HK-2 (cell line): ENCODE measurements around the gene DAZAP2.
A peak's percentile ranks its signal among the peaks of the same experiment; 100 is the strongest.

Source experiments
- DNase-seq: peaks from one replicate; pipeline ENCODE4 v3.0.0-alpha.2; 2018; ENCODE audit not compliant: unreplicated experiment

The DAZAP2 gene, protein sequence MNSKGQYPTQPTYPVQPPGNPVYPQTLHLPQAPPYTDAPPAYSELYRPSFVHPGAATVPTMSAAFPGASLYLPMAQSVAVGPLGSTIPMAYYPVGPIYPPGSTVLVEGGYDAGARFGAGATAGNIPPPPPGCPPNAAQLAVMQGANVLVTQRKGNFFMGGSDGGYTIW

DNA sequence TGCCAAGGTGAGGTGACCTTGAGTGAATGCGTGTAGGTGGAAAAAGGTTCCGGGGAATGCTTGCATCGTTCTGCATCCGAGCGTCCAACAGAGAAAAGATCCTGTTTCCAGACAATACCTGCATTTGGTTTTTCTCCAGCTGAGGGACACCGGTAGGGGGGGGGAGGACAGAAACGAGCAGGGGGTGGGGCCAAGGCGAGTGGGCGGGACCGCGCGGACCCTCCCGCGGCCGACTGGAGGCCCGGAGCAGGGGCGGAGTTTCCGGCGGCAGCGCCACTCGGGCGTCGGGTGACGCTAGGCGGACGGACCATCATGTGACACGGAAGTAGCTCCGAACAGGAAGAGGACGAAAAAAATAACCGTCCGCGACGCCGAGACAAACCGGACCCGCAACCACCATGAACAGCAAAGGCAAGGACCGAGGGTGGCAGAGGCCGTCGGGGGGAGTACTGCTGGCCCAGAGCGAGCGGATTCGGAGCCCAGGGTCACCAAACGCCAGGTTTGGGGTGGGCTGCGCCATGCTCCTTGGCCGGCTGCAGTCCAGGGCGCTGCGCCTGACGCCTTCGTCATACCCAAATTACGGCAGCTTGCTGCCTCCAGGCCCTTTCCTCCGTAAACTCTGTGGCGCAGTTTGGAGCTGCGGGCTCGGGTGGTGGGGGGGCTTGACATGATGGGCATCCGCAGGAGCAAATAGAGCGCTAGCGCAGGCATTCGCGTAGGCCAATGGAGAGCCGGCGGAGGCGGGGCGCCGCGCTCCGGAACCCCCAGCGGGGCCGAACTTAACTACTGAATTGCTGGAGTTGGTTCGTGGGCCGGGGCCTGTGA lies at the start of gene DAZAP2:
Gene DAZAP2 (plus strand): TSS at position 317 of the 825 bp plus-strand sequence. CDS start 82 bp downstream, at position 399.
- DNase-seq, result peak; percentile 94

DNA sequence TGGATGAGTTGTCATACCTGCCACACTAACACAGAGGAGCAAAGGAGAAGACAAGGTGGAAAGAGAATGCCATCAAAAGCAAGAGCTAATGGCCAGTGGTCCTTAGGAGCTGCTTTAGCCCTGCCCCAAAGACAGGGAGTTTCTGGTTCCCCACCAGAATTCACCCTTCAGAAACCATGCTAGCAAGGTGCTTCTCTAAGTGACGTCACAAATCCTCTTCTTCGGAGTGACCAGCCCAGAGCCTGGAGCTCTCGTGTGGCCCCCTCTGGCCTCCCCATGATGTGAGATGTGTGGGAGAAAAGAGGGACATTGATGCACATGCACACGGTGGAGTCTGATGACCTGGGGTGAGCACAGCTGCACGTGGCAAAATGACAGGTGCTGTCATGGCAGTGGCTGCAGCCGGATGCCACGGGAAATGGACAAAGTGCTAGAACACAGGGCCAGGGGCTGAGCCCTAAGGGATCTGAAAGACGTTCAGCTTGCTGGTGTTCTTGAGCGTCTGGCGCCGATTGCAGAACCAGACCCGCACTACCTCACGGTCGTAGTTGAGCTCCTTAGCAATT lies 48.8 kb upstream of the DAZAP2 start:
- DNase-seq, result no peak

DNA sequence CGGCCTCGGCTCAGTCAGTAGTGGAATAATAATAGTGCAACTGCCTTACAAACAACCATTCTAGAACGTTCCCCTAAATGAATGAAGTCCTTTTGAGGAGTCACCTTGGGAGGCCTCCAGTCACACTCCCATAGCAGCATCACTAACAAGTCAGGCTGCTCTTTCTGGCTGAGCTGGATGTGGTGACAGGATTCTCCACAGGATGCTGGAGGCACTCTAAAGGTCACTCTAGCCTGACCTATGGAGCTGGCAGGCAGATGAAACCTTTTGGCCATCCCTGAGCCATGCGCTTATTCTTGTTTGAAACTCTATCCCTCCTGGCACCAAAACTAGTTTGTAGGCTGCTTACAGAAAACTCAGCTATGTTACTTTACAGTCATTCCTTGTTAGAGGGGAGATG lies 47.8 kb upstream of the DAZAP2 start:
- DNase-seq, result no peak

DNA sequence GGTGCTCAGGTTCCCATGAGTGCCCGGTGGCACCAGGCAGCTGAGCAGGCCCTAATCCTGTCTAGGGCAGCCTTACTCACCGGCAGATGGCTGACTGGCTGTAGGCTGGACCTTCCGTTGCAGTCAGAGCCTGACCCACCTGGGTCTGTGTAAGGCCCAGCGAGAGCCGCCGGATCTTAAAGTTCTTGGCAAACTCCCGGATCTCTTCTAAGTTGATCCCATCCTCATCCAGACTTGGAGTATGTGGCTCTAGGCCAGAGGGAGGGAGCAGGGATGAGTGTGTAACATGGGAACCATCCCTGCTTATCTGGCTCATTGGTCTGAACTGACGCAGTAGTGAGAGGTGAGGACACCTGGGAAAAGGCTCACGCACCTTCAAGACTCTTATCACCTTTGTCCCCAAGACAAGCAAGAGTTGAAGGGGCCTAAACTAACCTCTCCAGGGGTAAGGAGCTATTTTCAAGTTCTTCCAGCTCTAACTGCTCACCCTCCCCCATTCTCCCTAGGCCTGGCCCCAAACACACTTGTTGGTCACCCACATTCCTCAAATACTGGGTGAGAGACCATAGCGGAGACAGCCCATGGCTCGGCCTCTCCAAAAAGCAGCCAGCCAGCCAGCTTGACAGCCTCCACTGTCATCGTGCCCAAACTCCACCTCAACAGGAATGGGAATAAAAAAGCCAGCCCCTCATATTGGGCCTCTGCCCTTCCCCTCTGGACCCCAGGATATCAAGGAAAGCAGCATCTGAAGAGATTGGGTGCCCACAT lies 46.9 kb upstream of the DAZAP2 start:
- no peak for DNase-seq

DNA sequence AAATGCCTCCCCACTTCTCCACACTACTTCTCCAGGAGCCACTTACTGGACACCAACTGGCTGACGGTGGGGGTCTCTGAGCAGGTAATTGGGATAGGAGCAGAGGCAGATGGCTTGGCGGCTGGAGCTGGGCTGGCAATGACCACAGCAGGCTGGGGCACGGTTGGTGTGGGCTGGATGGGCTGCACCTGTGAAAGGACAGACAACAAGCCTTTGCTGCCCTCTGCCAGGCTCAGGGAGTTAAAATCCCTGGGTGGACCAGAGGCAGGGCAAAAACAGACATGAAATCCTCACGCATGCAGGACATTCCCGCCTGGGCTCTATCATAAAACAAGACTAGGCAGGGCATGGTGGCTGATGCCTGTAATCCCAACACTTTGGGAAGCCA lies 46.3 kb upstream of the DAZAP2 start:
- no peak for DNase-seq

DNA sequence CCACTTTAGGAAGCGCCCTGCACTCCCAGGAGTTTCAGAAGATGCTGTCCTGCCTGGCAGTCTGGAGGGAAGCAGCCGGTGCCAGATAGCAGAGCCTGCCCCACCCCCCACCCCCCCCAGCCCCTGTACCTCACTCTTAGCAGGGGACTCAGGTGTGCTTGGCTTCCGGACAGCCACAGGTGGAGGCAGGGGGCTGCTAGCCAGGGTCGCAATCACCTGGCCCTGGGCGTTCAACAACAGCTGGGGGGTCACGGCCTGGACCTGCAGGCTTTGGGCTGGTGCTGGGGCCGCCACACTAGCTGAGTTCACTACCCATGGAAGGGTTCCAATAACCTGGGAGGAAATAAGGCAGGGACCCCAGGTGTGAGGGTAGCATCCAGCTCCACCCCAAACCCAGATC lies 42.8 kb upstream of the DAZAP2 start:
- no peak for DNase-seq

DNA sequence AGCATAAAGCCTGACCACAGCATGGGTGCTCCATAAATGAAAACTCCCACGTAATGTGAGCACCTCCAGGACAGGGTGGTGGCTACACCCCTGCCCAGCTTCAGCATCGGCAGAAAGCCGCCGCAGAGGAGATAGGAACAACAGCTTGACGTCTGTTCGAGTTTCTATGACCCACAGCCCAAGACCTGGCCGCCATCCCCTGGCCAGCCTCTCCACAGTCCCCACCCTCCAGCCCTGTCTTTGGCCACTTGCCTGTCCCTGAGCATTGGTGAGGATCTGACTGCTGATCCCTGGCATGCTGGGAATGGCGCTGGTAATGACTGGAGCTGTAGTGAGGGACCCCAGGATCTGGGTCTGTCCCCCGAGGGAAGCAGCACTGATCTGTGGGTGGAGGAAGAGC lies 42.1 kb upstream of the DAZAP2 start:
- no peak for DNase-seq

DNA sequence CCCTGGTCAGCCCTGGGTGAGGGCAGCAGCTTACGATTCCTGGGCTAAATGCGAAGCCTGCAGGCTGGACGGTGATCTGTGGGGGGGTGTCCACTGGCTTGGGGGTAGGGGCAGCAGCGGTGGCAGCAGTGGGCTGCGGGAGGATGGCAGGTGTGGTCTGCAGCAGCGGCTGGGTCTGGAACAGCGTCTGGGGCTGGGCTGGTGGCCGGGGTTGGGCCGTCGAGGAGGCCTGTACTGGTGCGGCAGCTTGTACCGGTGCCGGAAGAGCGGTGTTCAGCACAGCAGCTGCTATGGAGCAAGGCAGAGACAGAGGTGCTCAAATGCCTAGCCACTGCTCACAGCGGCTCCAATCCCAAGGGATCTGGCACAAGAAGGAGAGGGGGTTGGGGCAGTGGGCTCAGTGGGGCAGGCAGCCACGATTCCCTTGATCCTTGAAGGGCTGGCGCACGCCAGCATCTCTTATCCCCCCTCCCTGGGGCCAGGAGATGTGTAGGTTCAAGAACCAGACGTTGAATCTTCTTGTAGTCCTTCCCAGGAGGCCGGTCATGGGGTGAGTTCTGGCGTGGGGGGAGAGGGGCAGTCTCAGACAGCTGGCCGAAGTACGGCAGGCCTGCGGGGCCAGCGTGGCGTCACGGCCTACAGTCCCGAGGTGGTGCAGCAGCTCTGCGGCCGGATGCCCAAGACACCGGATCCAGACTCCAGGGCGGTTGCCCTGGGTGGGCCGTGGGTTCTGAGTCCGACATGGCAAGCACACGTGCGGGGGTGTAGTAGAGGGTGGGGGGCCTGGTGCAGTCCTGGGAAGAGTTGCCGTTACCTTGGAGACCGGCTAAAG lies 40.7 kb upstream of the DAZAP2 start:
- DNase-seq, result no peak

DNA sequence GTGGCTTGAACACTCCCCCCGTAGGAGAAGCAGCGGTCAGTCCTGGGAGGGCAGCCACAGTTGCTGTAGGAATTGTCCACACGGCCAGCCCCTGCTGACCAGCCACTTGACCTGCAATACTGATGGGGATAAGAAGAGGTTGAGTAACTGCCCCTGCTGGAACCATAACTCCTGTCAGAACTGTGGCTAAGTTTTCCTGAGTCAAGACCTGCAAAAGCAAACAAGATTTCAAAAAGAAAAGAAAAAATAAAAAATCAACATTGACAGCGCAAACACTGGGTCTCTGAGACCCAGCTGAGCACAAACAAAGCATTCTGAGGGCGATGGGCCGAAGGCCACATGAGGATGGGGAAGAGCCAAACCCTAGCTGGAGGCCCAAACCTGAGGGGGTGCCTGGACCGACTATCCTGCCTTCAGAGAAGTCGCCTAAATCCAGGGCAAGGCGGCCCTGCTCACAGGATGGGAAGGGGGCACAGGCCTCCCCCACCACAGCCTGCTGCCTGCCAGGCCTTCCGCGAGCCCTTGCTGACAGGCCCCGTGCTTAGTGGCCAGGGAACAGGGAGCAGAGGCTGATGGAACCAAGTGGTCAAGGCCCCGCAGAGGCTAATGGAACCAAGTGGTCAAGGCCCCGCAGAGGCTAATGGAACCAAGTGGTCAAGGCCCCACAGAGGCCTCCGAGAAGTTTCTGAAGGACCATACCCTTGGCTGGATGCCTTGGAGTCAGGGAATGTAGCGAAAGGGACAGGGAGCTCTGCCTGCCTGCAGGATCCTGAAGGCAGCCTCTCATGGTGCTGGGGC lies 39.9 kb upstream of the DAZAP2 start:
- no peak for DNase-seq

DNA sequence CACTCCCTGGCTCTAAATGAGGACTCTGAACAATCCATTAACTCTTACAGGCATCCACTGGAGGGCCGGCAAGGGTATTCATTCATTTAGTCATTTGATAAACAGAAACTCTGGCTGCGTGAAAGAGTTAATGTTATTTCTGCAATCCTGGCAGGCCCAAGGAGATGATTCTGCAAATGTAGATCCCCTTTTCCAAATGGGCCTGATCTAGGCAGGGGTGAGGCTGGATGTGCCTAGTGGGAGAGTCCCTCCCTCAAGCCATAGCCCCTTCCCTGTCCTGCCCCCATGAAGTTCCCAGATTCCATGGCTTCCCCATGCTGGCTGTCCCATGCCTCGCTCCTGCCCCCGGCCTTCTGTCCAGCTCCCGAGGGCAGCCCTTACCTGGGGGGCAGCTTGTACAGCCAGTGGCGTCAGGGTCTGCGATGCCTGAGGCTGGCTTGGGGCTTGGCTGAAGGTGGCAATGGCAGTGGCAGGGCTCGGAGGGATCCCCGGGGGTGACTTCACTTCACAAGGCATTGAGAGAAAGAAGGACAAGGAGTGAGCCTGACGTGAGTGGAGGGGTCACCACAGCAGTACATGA lies 39.2 kb upstream of the DAZAP2 start:
- DNase-seq, result no peak

DNA sequence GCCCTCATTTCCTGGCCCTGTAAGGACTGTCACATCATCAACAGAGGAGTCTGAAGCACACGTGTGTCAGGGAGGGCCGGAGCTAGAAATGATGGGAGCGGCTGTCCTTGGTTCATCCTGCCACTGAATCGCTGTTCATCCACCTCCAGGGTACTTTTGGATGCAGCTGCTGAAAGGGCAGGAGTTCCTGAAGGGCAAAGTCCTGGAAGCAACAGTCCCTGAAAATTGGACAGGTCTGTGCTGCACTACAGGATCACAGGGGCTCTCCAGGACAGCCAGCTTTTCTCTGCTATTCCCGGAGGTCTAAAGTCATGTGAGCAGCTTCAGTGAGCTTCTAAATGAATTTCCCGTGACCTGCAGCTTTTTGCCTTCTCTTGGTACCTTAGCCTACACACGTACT lies 38.5 kb upstream of the DAZAP2 start:
- no peak for DNase-seq

DNA sequence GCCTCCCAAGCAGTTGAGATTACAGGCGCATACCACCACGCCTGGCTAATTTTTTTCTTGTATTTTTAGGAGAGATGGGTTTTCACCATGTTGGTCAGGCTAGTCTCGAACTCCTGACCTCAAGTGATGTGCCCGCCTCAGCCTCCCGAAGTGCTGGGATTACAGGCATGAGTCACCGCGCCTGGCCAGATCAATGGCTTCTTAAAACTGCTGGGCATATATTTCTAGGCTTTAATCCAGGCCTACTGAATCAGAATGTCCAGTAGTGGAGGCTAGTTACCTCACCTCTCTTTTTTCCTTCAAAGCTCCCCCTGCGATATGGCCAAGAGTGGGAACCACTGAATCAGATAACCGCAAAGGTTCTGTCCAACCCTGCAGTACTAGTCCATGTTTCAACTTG lies 37.8 kb upstream of the DAZAP2 start:
- DNase-seq, result no peak

DNA sequence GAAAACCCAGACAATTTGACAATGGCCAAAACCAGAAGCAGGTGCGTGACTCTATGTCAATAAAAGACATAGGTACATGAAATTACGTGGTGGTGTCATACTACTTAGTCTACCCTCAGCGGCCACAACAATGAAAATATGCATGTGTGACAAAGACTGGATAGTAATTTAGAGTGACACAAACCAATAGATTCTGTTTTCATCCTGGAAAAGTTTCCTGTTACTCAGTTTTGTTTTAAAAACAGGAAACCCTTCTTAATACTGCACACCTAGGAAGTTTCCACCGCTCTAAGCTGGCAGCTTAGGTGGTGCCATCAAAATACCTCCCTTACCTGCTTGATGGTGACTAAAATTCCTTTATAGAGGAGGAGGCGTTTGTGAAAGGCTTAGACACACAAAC lies 35.9 kb upstream of the DAZAP2 start:
- no peak for DNase-seq

DNA sequence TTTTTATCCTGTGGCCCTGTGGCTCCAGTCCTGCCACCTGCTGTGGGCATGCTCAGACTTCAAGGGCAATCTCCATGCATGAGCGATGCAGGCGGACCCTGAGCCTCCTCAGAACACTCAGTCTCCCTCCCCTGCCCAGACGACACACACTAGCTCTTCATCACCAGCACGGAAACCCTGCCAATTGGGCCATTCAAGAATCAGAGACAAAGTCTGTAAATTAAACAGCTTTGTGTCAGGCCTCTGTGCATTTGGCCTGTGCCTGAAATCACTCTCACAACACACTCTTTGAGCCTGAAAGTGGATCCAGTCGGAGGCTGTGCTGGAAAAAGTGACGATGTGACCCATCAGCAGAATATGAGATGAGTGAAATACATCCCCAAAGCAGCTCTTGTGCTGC lies 33.3 kb upstream of the DAZAP2 start:
- DNase-seq, result no peak

DNA sequence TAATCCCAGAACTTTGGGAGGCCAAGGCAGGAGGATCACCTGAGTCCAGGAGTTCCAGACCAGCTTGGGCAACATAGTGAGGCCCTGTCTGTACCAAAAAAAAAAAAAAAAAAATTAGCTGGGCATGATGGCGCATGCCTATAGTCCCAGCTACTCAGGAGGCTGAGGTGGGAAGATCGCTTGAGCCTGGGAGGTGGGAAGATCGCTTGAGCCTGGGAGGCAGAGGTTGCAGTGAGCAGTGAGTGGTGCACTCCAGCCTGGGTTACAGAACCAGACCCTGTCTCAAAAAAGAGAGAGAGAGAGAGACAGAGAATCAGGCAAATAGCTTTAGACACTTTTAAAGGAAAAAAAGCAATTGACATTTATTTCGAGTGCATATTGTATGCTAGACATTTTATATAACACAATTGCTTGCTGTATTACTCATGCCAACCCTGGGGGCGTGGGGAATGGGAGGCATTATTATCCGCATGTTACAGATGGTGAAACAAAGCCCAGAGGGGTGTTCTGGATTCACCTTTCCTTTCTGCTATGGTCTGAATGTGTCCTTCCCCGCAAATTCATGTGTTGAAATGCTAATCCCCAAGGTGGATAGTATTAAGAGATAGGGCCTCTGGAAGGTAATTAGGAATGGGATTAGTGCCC lies 30.5 kb upstream of the DAZAP2 start:
- DNase-seq, result no peak

DNA sequence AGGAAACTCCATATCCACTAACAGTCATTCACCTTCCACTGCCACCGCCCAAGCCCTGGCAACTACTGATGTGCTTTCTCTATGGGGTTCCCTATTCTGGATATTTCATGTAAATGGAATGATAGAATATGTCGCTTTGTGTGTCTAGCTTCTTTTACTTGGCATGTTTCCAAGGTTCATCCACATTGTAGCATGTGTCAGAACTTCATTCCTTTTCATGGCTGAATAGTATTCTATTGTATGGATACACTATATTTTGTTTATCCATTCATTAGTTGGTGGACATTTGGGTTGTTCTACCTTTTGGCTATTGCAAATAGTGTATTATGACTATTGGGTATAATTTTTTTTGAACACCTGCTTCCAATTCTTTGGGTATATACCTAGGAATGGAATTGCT lies 29.4 kb upstream of the DAZAP2 start:
- DNase-seq, result no peak

DNA sequence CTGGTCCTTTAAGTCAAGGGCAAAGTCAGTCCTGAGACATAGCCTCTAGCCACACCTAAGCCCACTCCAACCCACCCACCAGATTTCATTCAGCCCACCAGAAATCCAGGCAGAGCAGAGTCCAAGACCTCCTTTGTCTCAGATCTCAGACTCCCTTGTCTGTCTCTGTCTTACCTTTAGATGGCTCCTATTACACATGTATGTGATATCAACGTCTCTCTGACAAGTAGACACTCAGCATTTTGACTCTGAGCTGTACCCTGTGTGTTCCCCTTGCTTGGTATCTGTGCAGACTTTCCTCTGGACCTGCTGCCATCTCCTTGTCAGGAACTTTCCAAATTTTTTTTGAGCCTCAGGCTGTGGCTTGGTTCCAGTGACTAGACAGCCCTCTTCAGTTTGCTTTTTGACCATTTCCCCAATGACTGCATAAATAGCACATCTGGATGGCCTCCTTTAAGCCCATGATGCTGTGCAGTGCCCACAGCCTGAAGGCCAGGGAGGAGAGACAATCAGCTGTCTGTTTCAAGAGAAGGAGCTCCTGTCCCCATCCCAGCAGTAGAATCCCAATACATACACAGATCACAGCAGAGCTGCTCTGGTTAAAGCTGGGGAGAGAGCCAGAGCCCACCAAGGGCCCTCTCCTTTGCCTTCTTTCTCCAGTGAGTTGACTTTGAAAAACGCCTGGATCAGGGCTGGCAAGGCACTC lies 27.8 kb upstream of the DAZAP2 start:
- DNase-seq, result no peak

DNA sequence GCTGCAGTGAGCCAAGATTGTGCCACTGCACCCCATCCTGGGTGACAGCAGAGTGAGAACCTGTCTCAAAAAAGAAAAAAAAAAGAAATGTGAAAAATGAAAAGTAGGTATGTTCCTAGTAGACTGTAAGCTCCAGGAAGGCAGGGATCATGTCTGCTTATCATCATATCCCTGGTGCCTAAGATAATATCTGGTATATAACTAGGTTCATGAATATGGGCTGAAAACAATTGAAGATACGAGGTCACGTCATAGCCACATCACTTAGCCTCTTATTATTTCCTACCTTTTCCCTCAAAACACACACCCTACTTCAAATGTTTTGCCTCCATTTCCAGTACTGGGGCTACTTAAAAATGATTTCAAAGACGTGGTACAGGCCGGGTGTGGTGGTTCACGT lies 23.7 kb upstream of the DAZAP2 start:
- DNase-seq, result no peak

DNA sequence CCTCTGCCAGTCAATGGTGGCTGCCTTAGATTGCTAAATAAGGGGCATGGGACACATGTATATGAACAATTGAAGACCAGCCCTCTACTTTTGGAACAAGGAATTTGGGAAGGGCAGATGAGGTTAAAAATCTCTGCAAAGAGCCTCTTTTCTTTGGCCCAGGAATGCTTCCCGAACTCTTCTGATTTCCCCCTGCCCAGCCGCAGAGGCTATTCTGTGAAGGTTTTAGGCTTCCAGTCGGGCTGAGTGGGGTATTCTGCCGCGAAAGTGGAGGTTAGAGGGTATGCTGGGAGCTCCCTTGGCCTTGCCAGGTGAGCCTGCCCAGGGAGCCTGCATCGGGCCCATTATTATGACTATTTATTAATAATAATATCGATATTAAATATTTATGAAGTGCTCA lies 22.0 kb upstream of the DAZAP2 start:
- DNase-seq, result no peak
